Lung (tissue), 12 donors: ENCODE data around the gene BCAR1. TPM values are rescaled to one million over a fixed set of nuclear protein-coding genes. Genes with fewer than 3 reads are reported as not detected.
"Not testable (repeated sequence)": the region's sequence is repeated elsewhere in the genome, so short reads cannot be mapped to it uniquely, and the experiment has no call there.

Experiments used
- ATAC-seq: fragments of 200-7000 bp; cut with Tn5 transposase; one replicate; pipeline ENCODE4 v1.9.1; 2020; ENCODE audit warnings: moderate number of reproducible peaks; ENCODE audit not compliant: insufficient read depth, low FRiP score
- DNase-seq, 3 donors: peaks; one replicate each; pipeline ENCODE4 v3.0.0-alpha.2; 2013 to 2017
- H3K27ac ChIP-seq, 2 donors: one replicate each; pipeline ENCODE4 v1.5.1; 2013; ENCODE audit warnings: mild to moderate bottlenecking in 2 of 2, moderate library complexity in 2 of 2, control low read depth in 1 of 2, inconsistent platforms in 1 of 2, low read depth in 1 of 2, low read length in 1 of 2
- H3K27me3 ChIP-seq, 3 donors: one replicate each; pipeline ENCODE4 v1.5.1; 2013; ENCODE audit warnings: low read length in 2 of 3; ENCODE audit not compliant: control insufficient read depth in 3 of 3, insufficient read depth in 3 of 3
- H3K36me3 ChIP-seq, 4 donors: one replicate each; pipeline ENCODE4 v1.5.1; 2013; ENCODE audit warnings: low read length in 4 of 4, mild to moderate bottlenecking in 1 of 4, moderate library complexity in 1 of 4; ENCODE audit not compliant: control insufficient read depth in 4 of 4, insufficient read depth in 4 of 4
- H3K4me1 ChIP-seq, 5 donors: one replicate each; pipeline ENCODE4 v1.5.1; 2013; ENCODE audit warnings: low read length in 5 of 5, mild to moderate bottlenecking in 2 of 5, moderate library complexity in 1 of 5; ENCODE audit not compliant: control insufficient read depth in 5 of 5, insufficient read depth in 5 of 5
- H3K4me3 ChIP-seq: one replicate; pipeline ENCODE4 v1.5.1; 2013; ENCODE audit warnings: mild to moderate bottlenecking, control low read depth, moderate library complexity
- H3K9ac ChIP-seq, 2 donors: one replicate each; pipeline ENCODE4 v1.5.1; 2013; ENCODE audit warnings: low read length in 2 of 2, control low read depth in 1 of 2; ENCODE audit not compliant: insufficient read depth in 1 of 2
- H3K9me3 ChIP-seq, 4 donors: one replicate each; pipeline ENCODE4 v1.5.1; 2013; ENCODE audit warnings: low read length in 3 of 4, mild to moderate bottlenecking in 1 of 4, moderate library complexity in 1 of 4; ENCODE audit not compliant: control insufficient read depth in 4 of 4, insufficient read depth in 3 of 4
- CTCF ChIP-seq: IDR thresholded peaks from 2 replicates; pipeline ENCODE4 v1.5.1; 2012; ENCODE audit warnings: mild to moderate bottlenecking; ENCODE audit errors: control extremely low read depth, extremely low read depth
- WGBS, 2 donors: extraction: QIAGEN DNeasy Blood & Tissue Kit; methylation state at CpG; one replicate each; pipeline ENCODE4 v1.1.7; 2013; 5-methylcytosine and 5-hydroxymethylcytosine counted together
- polyA plus RNA-seq, 2 donors: library from polyadenylated mRNA; stranded (reverse); fragments of 200-250 nt; gene quantifications; one replicate each; pipeline ENCODE4 v1.2.1, GENCODE V29; 2013
- total RNA-seq, 2 donors: library from RNA; depleted of rRNA in 1 of 2; stranded (reverse); fragments of >200 nt in 1 of 2; gene quantifications; one replicate each; pipeline ENCODE4 v1.2.1, GENCODE V29; 2014 to 2021
- donor health status: control.
- donor health status: control.
- donor health status: Bipolar disorder and iron deficiency.
- donor health status: healthy.
- donor health status: DM: yes; HTN: yes; CAD: no.

The BCAR1 gene
- total and polyA plus RNA-seq, 4 donors = 37.5 to 70.7 (median 49.9) TPM

GRCh38 chr16:75218256-75219076 is 33.0 kb downstream of the BCAR1 start, which contains the start of gene CTRB1:
TSS of gene CTRB1 (plus strand) at chr16:75218988. CDS start at chr16:75219008, 20 bp downstream.
- Histone ChIP-seq H3K36me3 (no peaks in the 10 kb centered on the region), H3K27ac (no peak within 1 kb of the TSS), H3K27me3 (no peaks in the 10 kb centered on the region), H3K4me1 (no peaks in the 10 kb centered on the region), H3K9ac (peak within 1 kb of the TSS; percentile 4 to 25), H3K9me3 (no peaks in the 10 kb centered on the region), H3K4me3 (no peak within 1 kb of the TSS)
- ATAC-seq = no peak
- 89 to 92% methylated on average over 19 of the region's 19 CpGs for WGBS, 2 donors
- TF ChIP-seq CTCF = no peak
- no peak for DNase-seq

- H3K27ac ChIP-seq = no peak overlapping the region
- no peaks in the 10 kb centered on the region for H3K4me1 ChIP-seq
- no peak for ATAC-seq
- WGBS, 2 donors = 91 to 92% methylated on average over 11 of the region's 11 CpGs
- no peak overlapping the region for H3K9ac ChIP-seq
- H3K36me3 ChIP-seq = no peaks in the 10 kb centered on the region
- DNase-seq = no peak
- no peak overlapping the region for H3K4me3 ChIP-seq
- no peak for TF ChIP-seq CTCF
- H3K9me3 ChIP-seq = no peaks in the 10 kb centered on the region
- no peaks in the 10 kb centered on the region for H3K27me3 ChIP-seq
These were observed 34.0 kb downstream of the BCAR1 start for GRCh38 chr16:75217389-75217851.

GRCh38 chr16:75216576-75216975 is 34.8 kb downstream of the BCAR1 start:
- Histone ChIP-seq H3K27ac (no peak overlapping the region), H3K4me1 (no peaks in the 10 kb centered on the region), H3K9ac (no peak overlapping the region), H3K27me3 (no peaks in the 10 kb centered on the region), H3K4me3 (no peak overlapping the region), H3K9me3 (no peaks in the 10 kb centered on the region), H3K36me3 (no peaks in the 10 kb centered on the region)
- no peak for TF ChIP-seq CTCF
- ATAC-seq = no peak
- 89% methylated on average over 7 of the region's 7 CpGs for WGBS, 2 donors
- no peak for DNase-seq

- Histone ChIP-seq H3K36me3 (no peaks in the 10 kb centered on the region), H3K4me3 (no peak overlapping the region), H3K9ac (no peak overlapping the region), H3K9me3 (no peaks in the 10 kb centered on the region), H3K27ac (no peak overlapping the region), H3K27me3 (no peaks in the 10 kb centered on the region), H3K4me1 (no peaks in the 10 kb centered on the region)
- no peak for ATAC-seq
- DNase-seq = no peak
- WGBS, 2 donors = 73 to 81% methylated on average over 2 of the region's 2 CpGs
- TF ChIP-seq CTCF = no peak
These were observed 35.3 kb downstream of the BCAR1 start for GRCh38 chr16:75216127-75216526.

- not testable (repeated sequence) for H3K9me3 ChIP-seq, H3K36me3 ChIP-seq, H3K9ac ChIP-seq, H3K27ac ChIP-seq, H3K4me1 ChIP-seq, ATAC-seq, DNase-seq, H3K4me3 ChIP-seq, H3K27me3 ChIP-seq
- WGBS, 2 donors = 85 to 90% methylated on average over 10 of the region's 10 CpGs
These were observed 40.1 kb downstream of the BCAR1 start for GRCh38 chr16:75211286-75211685.
